SKM-1 treated with dmso at 0.1 percent for 144 hours (cell line): ENCODE data around the gene DMRT3.

Experiments
- DNase-seq: peaks from one replicate; lab custom pipeline; 2025; ENCODE audit not compliant: unreplicated experiment; lab: John Stamatoyannopoulos, UW

DMRT3 gene

GRCh38 chr9:970151-970996, 6.1 kb upstream of the DMRT3 start:
- DNase-seq = no peak

- no peak for DNase-seq
These were observed 4.5 kb upstream of the DMRT3 start for GRCh38 chr9:971901-972500.

GRCh38 chr9:972501-973294, 3.8 kb upstream of the DMRT3 start:
- DNase-seq = no peak

- no peak for DNase-seq
These were observed 3.1 kb upstream of the DMRT3 start for GRCh38 chr9:973295-973834.

GRCh38 chr9:974031-974995, 2.1 kb upstream of the DMRT3 start:
- no peak for DNase-seq

- DNase-seq = no peak
These were observed 1.3 kb upstream of the DMRT3 start for GRCh38 chr9:974996-975739.

- no peak for DNase-seq
These were observed 656 bp upstream of the DMRT3 start for GRCh38 chr9:975740-976257.

- DNase-seq = no peak
These were observed 735 bp downstream of the DMRT3 start for GRCh38 chr9:976943-977837.

- no peak for DNase-seq
These were observed 1.7 kb downstream of the DMRT3 start for GRCh38 chr9:977838-978830.

GRCh38 chr9:979983-980382, 3.5 kb downstream of the DMRT3 start:
- DNase-seq = no peak

- no peak for DNase-seq
These were observed 4.2 kb downstream of the DMRT3 start for GRCh38 chr9:980640-981039.

GRCh38 chr9:981491-981898, 5.0 kb downstream of the DMRT3 start:
- no peak for DNase-seq

- no peak for DNase-seq
These were observed 6.2 kb downstream of the DMRT3 start for GRCh38 chr9:982394-983230.

GRCh38 chr9:994005-994404, 17.6 kb downstream of the DMRT3 start:
- DNase-seq = no peak

GRCh38 chr9:995192-995591, 18.7 kb downstream of the DMRT3 start:
- DNase-seq = no peak

- no peak for DNase-seq
These were observed 19.3 kb downstream of the DMRT3 start for GRCh38 chr9:995781-996180.
